Uterine smooth muscle cell (primary cell): Measurements from ENCODE around the gene DEFB131B. TPM values are rescaled to one million over a fixed set of nuclear protein-coding genes. Genes with fewer than 3 reads are reported as not detected.

Experiments
- total RNA-seq: library from RNA; depleted of rRNA; stranded (reverse); fragments of >200 nt; gene quantifications from 2 replicates; pipeline ENCODE4 v1.2.3, GENCODE V29; 2014

Gene DEFB131B, protein sequence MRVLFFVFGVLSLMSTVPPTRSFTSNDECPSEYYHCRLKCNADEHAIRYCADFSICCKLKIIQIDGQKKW
- not detected in 2 replicates for total RNA-seq

DNA sequence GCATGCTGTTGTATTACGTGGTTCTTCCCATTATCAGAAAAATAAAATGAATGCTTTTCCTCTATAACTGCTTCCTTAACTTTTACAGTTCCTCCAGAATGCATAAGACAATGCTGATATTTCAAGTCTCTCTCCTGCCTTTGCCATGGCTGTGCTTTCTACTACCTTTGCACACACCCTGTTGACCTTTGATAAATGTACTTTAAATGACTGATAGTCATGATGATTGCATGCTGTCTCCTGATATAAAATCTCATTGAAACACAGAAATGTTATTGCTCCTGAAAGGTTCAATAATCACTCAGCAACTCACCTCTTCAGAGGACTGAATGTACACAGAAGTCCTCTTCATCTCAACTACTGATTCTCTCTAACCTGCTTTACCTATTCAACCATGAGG, at the start of gene DEFB131B:
Gene DEFB131B (plus strand): TSS at position 395 of the 400 bp plus-strand sequence. CDS start 0 bp downstream, at position 395.

DNA sequence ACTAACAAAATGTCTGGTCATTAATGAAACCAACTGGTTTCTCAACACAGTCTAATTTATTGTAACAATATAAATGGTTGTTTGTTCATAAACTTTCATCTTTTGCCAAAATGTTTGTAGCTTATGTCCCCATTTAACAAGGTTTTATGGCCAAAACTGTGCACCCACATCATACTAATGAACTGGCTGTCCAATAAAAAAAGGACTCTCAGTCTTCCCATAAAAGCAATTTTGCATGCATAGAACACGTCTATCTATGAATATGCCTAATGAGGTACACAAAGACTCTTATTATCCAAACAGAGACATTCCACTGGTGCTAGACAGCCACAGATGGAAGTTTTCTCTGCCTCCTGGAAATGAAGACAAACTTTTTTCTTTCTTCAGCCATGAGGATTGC, 45.4 kb upstream of the DEFB131B start, which contains the start of gene DEFB108B:
Gene DEFB108B (plus strand): TSS at position 390 of the 400 bp plus-strand sequence. CDS start 0 bp downstream, at position 390.

DNA sequence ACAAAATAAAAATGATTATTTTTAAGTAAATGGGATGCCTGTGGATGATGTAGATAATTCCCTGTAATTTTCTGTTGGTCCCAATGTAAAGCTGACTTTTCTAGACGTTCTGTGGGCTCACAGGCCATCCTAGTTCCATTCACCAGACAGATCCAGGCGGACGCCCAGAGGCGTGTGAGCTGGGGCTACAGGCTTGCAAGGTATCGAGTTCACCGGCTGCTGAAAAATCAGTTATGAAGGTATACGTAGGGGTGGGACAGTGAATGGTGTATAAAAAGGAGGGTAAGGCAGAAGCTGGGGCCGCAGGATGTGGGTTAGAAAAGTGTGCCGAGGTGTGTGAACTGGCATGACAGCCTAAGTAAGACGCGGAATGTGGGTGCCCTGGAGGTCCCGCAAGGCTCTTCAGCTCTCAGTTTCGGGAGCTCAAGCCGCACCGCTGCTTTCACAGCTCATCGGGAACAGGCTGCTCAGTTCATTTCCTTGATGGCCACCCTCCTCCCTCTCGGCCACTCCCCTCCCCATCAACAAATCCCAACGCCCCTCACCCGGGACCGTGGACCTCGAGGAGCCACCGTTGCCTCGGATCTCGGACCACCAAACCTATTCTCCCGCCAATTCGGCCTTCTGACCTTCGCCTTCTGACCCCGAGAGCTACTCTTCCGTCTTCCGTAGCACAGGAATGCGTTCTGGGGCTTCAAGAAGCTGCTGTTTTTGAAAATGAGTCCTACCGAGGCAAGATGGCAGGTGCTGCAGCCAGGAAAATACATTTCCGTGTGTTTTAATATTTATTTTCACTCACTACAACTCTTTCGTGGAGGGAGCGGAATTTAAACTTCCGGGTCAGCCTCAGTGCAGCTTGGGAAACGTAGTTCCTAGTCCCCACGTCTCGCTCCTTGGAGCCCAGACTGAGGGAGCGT, 49.8 kb downstream of the DEFB131B start, which contains the start of gene XNDC1N:
Gene XNDC1N (minus strand): TSS at position 775 of the 917 bp plus-strand sequence. CDS start 5,241 bp downstream, outside the sequence.

DNA sequence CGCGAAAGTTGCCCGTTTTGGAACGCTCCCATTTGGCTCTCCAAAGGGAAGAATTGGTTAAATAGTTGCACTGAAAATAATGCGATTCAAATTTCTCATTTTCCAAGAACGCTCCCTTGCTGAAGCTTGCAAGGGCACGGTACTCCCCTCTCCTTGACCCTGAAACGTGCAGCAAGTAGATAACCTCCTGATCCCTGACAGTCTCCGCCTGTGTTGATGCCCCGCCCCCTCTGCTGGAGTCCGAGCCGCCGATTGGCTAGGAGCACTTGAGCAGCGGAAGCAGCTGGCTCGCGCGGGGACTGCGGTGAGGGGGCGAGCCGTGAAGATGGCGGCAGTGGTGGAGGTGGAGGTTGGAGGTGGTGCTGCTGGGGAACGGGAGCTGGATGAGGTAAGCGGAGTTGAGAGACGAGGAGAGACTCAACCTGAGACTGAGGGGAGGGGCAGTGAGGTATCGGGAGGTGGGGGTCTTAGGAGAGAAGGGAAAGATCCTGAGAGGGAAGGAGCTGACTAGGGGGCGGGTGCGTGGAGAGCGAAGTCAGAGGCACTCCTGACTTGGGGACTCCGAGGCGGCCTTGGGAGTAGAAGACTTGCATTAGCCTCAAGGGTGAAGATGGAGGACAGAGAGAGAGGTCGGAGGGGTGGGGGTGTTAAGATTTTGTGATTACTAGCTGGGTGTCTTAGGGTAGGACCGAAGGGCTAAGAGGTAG, 50.6 kb downstream of the DEFB131B start, which contains the start of gene RNF121:
Gene RNF121 (plus strand): TSS at position 310 of the 707 bp plus-strand sequence. CDS start 16 bp downstream, at position 326.

Other genes with a start within 250 kb of the DEFB131B start
- gene DEFB108B, start 45.3 kb upstream of the DEFB131B start, total RNA-seq, result not detected in 2 replicates
- 8.1 and 10.1 TPM in 2 replicates for gene XNDC1N, start 50.1 kb downstream of the DEFB131B start, total RNA-seq
- gene RNF121, start 50.6 kb downstream of the DEFB131B start, total RNA-seq, result 27.4 and 39.6 TPM in 2 replicates
- gene IL18BP, start 120.5 kb downstream of the DEFB131B start, total RNA-seq, result 1.9 and 2.0 TPM in 2 replicates
- gene NUMA1, start 202.1 kb downstream of the DEFB131B start, total RNA-seq, result 170 and 206 TPM in 2 replicates
- 2.5 and 5.3 TPM in 2 replicates for gene LRRC51, start 202.4 kb downstream of the DEFB131B start, total RNA-seq
- gene LAMTOR1, start 224.8 kb downstream of the DEFB131B start, total RNA-seq, result 105 and 127 TPM in 2 replicates
- gene TOMT, start 227.5 kb downstream of the DEFB131B start, total RNA-seq, result not detected in 2 replicates
- gene ANAPC15, start 234.2 kb downstream of the DEFB131B start, total RNA-seq, result 29.9 and 49.2 TPM in 2 replicates